Activated CD8-positive, alpha-beta T cell treated with anti-CD3 and anti-CD28 coated beads for 36 hours (primary cell): Measurements from ENCODE around the gene TMPRSS7. TPM values are rescaled to one million over a fixed set of nuclear protein-coding genes. Genes with fewer than 3 reads are reported as not detected.

Source experiments
- ATAC-seq: fragments of 200-7000 bp; cut with Tn5 transposase; one replicate; pipeline ENCODE4 v1.10.0; 2021; ENCODE audit warnings: mild to moderate bottlenecking, moderate library complexity
- CTCF ChIA-PET: fragments of 350-600 bp; sonication (Branson Sonifier 250); formaldehyde crosslinking; loops from one replicate; lab custom pipeline; 2021; ENCODE audit warnings: antibody characterized with exemption; lab: Charles Lee
- POLR2A ChIA-PET: fragments of 350-600 bp; sonication (Branson Sonifier 250); formaldehyde crosslinking; loops from one replicate; lab custom pipeline; 2021; ENCODE audit warnings: antibody characterized with exemption; lab: Charles Lee
- DNase-seq: peaks from one replicate; pipeline ENCODE4 v3.0.0-alpha.2; 2020
- H3K27ac Mint-ChIP-seq: one replicate; pipeline ENCODE4 v1.8.0; 2021; ENCODE audit warnings: mild to moderate bottlenecking, mixed read lengths
- H3K27me3 Mint-ChIP-seq: one replicate; pipeline ENCODE4 v1.8.0; 2021; ENCODE audit warnings: mixed read lengths
- H3K36me3 Mint-ChIP-seq: one replicate; pipeline ENCODE4 v1.8.0; 2021; ENCODE audit warnings: low read depth, mixed read lengths
- H3K4me1 Mint-ChIP-seq: one replicate; pipeline ENCODE4 v1.8.0; 2021; ENCODE audit warnings: low read depth, mixed read lengths
- H3K4me3 Mint-ChIP-seq: one replicate; pipeline ENCODE4 v1.8.0; 2021; ENCODE audit warnings: mild to moderate bottlenecking, moderate library complexity, mixed read lengths
- H3K9me3 Mint-ChIP-seq: one replicate; pipeline ENCODE4 v1.8.0; 2021; ENCODE audit warnings: mixed read lengths
- CTCF ChIP-seq: fragments of 200-600 bp; IDR thresholded peaks from one replicate; pipeline ENCODE4 v1.8.0; 2022; ENCODE audit warnings: antibody characterized with exemption, mild to moderate bottlenecking
- intact Hi-C: fragments of 100-400 bp; cut with micrococcal nuclease; formaldehyde crosslinking; loops from one replicate; pipeline ENCODE4 v1.10.0; 2022
- total RNA-seq, 2 experiments: library from RNA; stranded (reverse); gene quantifications; one replicate each; pipeline ENCODE4 v1.2.3, GENCODE V29; 2021

The TMPRSS7 gene
- total RNA-seq, 2 experiments from 2014 or later, result not detected

- H3K4me3 Mint-ChIP-seq, result no peak overlapping the region
- TF ChIP-seq CTCF, result no peak
- peaks cover 21% of the 10 kb centered on the region for H3K4me1 Mint-ChIP-seq
- no peaks in the 10 kb centered on the region for H3K36me3 Mint-ChIP-seq
- intact Hi-C loops, result no loop called here
- ChIA-PET CTCF (interaction anchor here (1.0 to 8.4 kb wide), 7 partner anchors 14 to 301 kb away, joined by 3 to 477 read pairs (median 74); partner anchors contain the start of genes ABHD10 and TAGLN3), POLR2A (no interaction called here)
- no peak for DNase-seq
- no peak for ATAC-seq
- H3K27me3 Mint-ChIP-seq, result no peaks in the 10 kb centered on the region
- no peak overlapping the region for H3K27ac Mint-ChIP-seq
- peaks cover 2% of the 10 kb centered on the region for H3K9me3 Mint-ChIP-seq
Observed at GRCh38 chr3:112017091-112017490, 17.4 kb upstream of the TMPRSS7 start.

DNA sequence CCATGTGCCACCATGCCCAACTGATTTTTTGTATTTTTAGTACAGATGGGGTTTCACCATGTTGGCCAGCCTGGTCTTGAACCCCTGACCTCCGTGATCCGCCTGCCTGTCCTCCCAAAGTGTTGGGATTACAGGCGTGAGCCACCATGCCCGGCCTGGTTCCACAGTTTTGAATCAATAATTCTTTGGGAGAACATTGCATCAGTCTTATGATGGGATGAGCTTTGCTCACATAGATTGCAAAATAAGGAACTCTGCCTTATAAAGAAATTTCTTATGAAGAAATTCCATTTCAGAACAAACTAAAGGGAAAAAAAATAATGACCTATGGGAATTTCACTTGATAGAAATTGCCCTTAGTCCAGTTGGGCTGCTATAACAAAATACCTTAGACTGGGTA lies 15.8 kb upstream of the TMPRSS7 start:
- no peak for TF ChIP-seq CTCF
- CTCF ChIA-PET, result interaction anchor here (6.7 kb wide), 1 partner anchor 24 kb away, joined by 74 read pairs; no protein-coding TSS in a partner anchor
- Mint-ChIP-seq H3K36me3 (no peaks in the 10 kb centered on the region), H3K4me3 (no peak overlapping the region), H3K27me3 (no peaks in the 10 kb centered on the region), H3K27ac (no peak overlapping the region), H3K9me3 (peaks cover 2% of the 10 kb centered on the region), H3K4me1 (peaks cover 11% of the 10 kb centered on the region)
- POLR2A ChIA-PET, result no interaction called here
- ATAC-seq, result no peak
- intact Hi-C loops, result no loop called here
- DNase-seq, result no peak

GRCh38 chr3:112019716-112020115 lies 14.8 kb upstream of the TMPRSS7 start:
- ATAC-seq, result no peak
- CTCF ChIA-PET, result interaction anchor here (0.6 kb wide), 1 partner anchor 46 kb away, joined by 3 read pairs; no protein-coding TSS in a partner anchor
- no peak overlapping the region for H3K4me3 Mint-ChIP-seq
- intact Hi-C loops, result no loop called here
- POLR2A ChIA-PET, result no interaction called here
- no peak overlapping the region for H3K27ac Mint-ChIP-seq
- peaks cover 2% of the 10 kb centered on the region for H3K9me3 Mint-ChIP-seq
- no peaks in the 10 kb centered on the region for H3K27me3 Mint-ChIP-seq
- H3K4me1 Mint-ChIP-seq, result peaks cover 7% of the 10 kb centered on the region
- H3K36me3 Mint-ChIP-seq, result no peaks in the 10 kb centered on the region
- DNase-seq, result no peak
- TF ChIP-seq CTCF, result no peak

DNA sequence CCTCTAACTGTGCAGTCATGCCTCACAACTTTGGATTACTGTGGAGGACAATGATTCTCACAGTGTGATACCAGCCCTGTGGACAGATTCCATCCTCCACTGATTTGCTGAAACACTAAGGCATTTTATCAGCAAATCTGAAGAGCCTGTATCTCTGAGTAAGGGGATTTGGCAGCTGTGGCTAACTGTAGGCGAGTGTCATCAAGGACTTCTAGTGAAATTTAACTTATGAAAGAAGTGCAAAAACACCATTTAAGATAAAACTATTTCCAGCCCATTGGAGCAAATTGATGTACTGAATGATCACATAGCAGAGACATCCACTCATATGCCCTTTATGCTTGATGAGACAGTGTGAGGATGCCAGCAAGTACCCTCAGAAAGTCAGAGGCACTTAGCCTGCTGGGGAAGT lies 13.9 kb upstream of the TMPRSS7 start:
- DNase-seq (no peak), ATAC-seq (no peak)
- peaks cover 7% of the 10 kb centered on the region for H3K4me1 Mint-ChIP-seq
- H3K27ac Mint-ChIP-seq, result no peak overlapping the region
- H3K4me3 Mint-ChIP-seq, result no peak overlapping the region
- CTCF ChIA-PET, result interaction anchor here (1.0 kb wide), 1 partner anchor 23 kb away, joined by 5 read pairs; no protein-coding TSS in a partner anchor
- intact Hi-C loops, result no loop called here
- TF ChIP-seq CTCF, result no peak
- H3K9me3 Mint-ChIP-seq, result peaks cover 2% of the 10 kb centered on the region
- no peaks in the 10 kb centered on the region for H3K36me3 Mint-ChIP-seq
- POLR2A ChIA-PET, result no interaction called here
- no peaks in the 10 kb centered on the region for H3K27me3 Mint-ChIP-seq

DNA sequence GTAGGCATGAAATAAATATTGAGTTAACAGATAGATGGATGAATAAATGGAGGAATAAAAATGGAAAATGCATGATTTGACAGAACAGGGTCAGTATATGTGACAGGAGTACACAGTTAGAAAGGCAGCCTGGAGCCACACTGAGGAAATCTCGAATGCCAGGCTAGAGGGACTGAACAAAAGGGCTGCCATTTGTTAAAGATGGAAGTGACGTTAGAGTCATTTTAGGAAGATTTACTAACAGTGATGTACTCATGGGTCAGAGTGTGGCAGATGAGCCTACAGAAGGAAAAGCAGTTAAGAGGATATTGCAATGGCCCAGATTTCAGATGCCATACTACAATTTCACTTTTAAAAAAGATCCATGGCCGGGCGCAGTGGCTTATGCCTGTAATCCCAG lies 7.4 kb upstream of the TMPRSS7 start:
- no peaks in the 10 kb centered on the region for H3K9me3 Mint-ChIP-seq
- no peak for DNase-seq
- no peak overlapping the region for H3K27ac Mint-ChIP-seq
- no peaks in the 10 kb centered on the region for H3K36me3 Mint-ChIP-seq
- ATAC-seq, result no peak
- intact Hi-C loops, result no loop called here
- CTCF ChIA-PET, result interaction anchor here (1.3 to 1.8 kb wide), 2 partner anchors 14 to 16 kb away, joined by 8 to 13 read pairs; no protein-coding TSS in a partner anchor
- POLR2A ChIA-PET, result no interaction called here
- no peaks in the 10 kb centered on the region for H3K4me1 Mint-ChIP-seq
- no peak overlapping the region for H3K4me3 Mint-ChIP-seq
- no peaks in the 10 kb centered on the region for H3K27me3 Mint-ChIP-seq
- no peak for TF ChIP-seq CTCF
